Effector memory CD8-positive, alpha-beta T cell (primary cell): ENCODE data around the gene CD163L1.
A peak's percentile ranks its signal among the peaks of the same experiment; 100 is the strongest.

Experiments used
- ATAC-seq: fragments of 150-1000 bp; cut with Tn5 transposase; replicated peaks from 2 replicates; pipeline ENCODE4 v1.10.0; 2021; ENCODE audit warnings: mild to moderate bottlenecking, moderate library complexity
- DNase-seq, 3 experiments: peaks; one replicate each; pipeline ENCODE4 v3.0.0; 2021
- H3K27ac Mint-ChIP-seq, 2 donors: one replicate each; pipeline ENCODE4 v1.8.0; 2022; ENCODE audit warnings: mild to moderate bottlenecking in 2 of 2, mixed read lengths in 2 of 2, moderate library complexity in 2 of 2
- H3K27me3 Mint-ChIP-seq, 2 donors: one replicate each; pipeline ENCODE4 v1.8.0; 2022; ENCODE audit warnings: mixed read lengths in 2 of 2
- H3K36me3 Mint-ChIP-seq: one replicate; pipeline ENCODE4 v1.8.0; 2022; ENCODE audit warnings: mild to moderate bottlenecking, moderate library complexity, mixed read lengths; ENCODE audit not compliant: insufficient read depth
- H3K4me1 Mint-ChIP-seq, 2 donors: one replicate each; pipeline ENCODE4 v1.8.0; 2022; ENCODE audit warnings: low read depth in 2 of 2, mixed read lengths in 2 of 2
- H3K4me3 Mint-ChIP-seq, 2 donors: one replicate each; pipeline ENCODE4 v1.8.0; 2022; ENCODE audit warnings: mild to moderate bottlenecking in 2 of 2, mixed read lengths in 2 of 2, moderate library complexity in 2 of 2
- H3K9me3 Mint-ChIP-seq, 2 donors: one replicate each; pipeline ENCODE4 v1.8.0; 2022; ENCODE audit warnings: mixed read lengths in 2 of 2

The CD163L1 gene

GRCh38 chr12:7383157-7383556 is 60.8 kb downstream of the CD163L1 start:
- Mint-ChIP-seq H3K27ac (no peak overlapping the region), H3K36me3 (no peaks in the 10 kb centered on the region), H3K4me1 (no peaks in the 10 kb centered on the region), H3K4me3 (no peak overlapping the region), H3K27me3 (peaks cover 19 to 23% of the 10 kb centered on the region in 2 donors), H3K9me3 (peaks cover 0 to 2% of the 10 kb centered on the region in 2 donors)
- no peak for ATAC-seq
- no peak for DNase-seq

DNA sequence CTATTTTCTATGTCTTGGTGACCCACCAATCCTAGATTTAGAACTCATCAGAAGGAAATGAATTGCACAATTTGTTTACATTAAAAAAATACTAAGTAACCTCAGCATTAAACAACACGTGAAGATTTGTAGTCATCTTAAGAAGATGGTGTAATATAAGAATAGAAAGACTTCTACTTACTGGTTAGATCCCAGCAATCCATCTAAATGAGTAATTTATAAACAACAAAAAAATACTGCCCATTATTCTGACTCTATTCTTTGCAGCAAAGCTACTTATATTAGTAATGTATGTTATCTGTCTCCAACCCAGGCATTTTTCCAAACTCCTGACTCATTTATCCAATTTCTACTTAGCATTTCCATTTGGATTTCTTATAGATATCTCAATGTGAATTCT is 67.8 kb downstream of the CD163L1 start:
- DNase-seq: no peak
- Mint-ChIP-seq H3K36me3 (no peaks in the 10 kb centered on the region), H3K27ac (no peak overlapping the region), H3K9me3 (no peaks in the 10 kb centered on the region), H3K4me1 (no peaks in the 10 kb centered on the region), H3K4me3 (no peak overlapping the region), H3K27me3 (peaks cover under 1 to 24% of the 10 kb centered on the region in 2 donors)
- ATAC-seq: no peak

DNA sequence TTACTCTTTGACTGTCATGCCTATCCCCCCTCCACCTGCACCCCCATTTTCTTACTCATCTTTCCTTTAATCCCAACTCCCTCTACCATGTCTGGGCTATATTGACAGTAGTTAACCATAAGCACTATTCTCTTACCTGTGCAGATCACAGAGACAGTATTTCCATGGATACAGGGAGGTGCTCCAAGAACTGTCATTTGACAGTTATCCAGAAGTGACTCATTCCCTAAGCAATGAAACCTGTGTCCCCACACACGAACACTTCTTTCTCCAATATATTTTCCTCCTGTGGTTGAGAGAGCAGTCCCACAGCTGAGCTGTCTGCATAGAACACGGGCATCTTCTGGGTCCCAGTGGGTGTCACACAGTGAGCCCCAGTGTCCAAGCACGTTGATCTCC is 68.8 kb downstream of the CD163L1 start:
- H3K4me3 Mint-ChIP-seq: no peak overlapping the region
- no peak for DNase-seq
- no peaks in the 10 kb centered on the region for H3K9me3 Mint-ChIP-seq
- H3K36me3 Mint-ChIP-seq: no peaks in the 10 kb centered on the region
- no peak overlapping the region for H3K27ac Mint-ChIP-seq
- H3K4me1 Mint-ChIP-seq: no peaks in the 10 kb centered on the region
- no peak for ATAC-seq
- peaks cover 9 to 31% of the 10 kb centered on the region in 2 donors for H3K27me3 Mint-ChIP-seq

DNA sequence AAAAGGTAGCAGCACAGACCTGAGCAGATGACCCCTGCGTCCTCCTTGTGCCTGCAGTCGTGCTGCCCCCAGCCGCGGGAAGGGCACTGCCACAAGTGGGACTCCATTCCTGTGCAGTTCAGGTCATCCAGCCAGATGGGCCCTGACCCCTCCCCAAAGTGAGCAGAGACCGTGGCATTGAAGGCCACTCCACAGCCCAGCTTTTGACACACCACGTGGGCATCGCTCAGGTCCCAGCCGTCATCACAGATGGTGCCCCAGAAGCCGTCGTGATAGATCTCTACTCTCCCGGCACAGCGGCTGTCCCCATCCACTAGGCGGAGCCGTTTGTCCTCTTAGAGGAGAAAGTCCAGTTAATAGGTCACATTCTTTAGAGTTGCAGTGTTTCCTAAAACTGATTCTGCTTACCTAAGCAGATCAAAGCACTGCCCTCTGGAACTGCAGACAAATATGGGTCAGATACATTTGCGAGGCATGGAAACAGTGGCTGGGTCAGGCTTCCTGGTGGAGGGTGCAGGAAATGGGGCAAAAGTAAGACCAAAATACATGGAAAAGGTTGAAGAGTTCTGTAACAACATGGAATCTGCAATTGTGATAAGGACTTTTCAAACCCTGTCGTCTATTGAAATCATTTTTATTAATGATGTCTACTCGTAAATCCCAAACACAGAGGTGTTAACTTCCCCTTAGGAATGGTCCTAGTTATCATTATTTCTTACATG is 69.4 kb downstream of the CD163L1 start:
- Mint-ChIP-seq H3K4me3 (no peak overlapping the region), H3K27me3 (peaks cover 10 to 29% of the 10 kb centered on the region in 2 donors), H3K36me3 (no peaks in the 10 kb centered on the region), H3K27ac (no peak overlapping the region), H3K4me1 (no peaks in the 10 kb centered on the region), H3K9me3 (no peaks in the 10 kb centered on the region)
- DNase-seq (no peak), ATAC-seq (no peak)

DNA sequence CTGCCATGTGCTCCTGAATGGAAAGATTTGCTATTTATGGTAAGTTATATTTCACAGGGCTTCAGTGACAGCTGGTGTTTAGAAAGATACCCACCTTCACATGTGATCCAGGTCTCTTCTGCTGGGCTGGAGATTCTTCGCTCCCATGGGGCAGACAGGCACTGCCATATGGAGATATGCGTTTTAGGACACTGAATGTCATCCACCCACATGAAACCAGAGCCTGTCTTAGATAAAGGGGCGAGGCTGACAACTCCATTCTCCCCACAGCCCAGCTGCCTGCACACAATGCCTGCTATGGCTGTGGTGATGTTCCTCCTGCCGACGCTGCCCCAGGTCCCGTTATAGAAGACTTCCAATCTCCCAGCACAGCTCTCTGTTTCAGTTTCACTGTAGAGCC is 70.7 kb downstream of the CD163L1 start:
- no peak overlapping the region for H3K27ac Mint-ChIP-seq
- no peaks in the 10 kb centered on the region for H3K9me3 Mint-ChIP-seq
- DNase-seq (no peak), ATAC-seq (no peak)
- H3K27me3 Mint-ChIP-seq: peaks cover 17 to 25% of the 10 kb centered on the region in 2 donors
- H3K4me3 Mint-ChIP-seq: no peak overlapping the region
- H3K4me1 Mint-ChIP-seq: no peaks in the 10 kb centered on the region
- H3K36me3 Mint-ChIP-seq: no peaks in the 10 kb centered on the region

DNA sequence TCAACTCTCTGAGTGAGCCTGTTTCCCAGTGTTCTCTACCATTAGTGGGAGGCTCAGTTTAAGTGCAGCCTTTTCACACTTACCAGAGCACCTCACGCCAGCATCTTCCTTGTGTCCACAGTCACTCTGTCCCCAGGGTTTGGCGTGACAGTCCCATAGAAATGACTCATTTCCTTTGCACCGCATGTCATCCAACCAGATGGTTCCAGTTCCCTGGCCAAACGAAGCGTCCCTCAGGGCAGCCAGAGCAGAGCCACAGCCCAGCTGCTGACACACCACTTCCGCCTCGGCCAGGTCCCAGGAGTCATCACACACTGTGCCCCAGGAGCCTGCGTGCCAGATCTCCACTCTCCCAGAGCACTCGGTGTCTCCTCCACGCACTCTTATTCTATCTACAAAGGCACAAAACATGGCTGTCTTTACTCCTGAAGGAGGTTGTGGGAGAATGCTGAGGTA is 74.7 kb downstream of the CD163L1 start:
- H3K27me3 Mint-ChIP-seq: peaks cover 14 to 17% of the 10 kb centered on the region in 2 donors
- H3K4me3 Mint-ChIP-seq: no peak overlapping the region
- ATAC-seq: no peak

GRCh38 chr12:7362734-7363133 is 81.2 kb downstream of the CD163L1 start:
- no peak for DNase-seq
- H3K27me3 Mint-ChIP-seq: no peaks in the 10 kb centered on the region
- H3K4me3 Mint-ChIP-seq: no peak overlapping the region
- no peak overlapping the region for H3K27ac Mint-ChIP-seq
- H3K36me3 Mint-ChIP-seq: no peaks in the 10 kb centered on the region
- ATAC-seq: no peak
- H3K9me3 Mint-ChIP-seq: no peaks in the 10 kb centered on the region
- no peaks in the 10 kb centered on the region for H3K4me1 Mint-ChIP-seq

More for the DNA sequence above, 74.7 kb downstream of the CD163L1 start:
- H3K27ac Mint-ChIP-seq: no peak overlapping the region
- no peaks in the 10 kb centered on the region for H3K4me1 Mint-ChIP-seq
- H3K36me3 Mint-ChIP-seq: no peaks in the 10 kb centered on the region
- DNase-seq: no peak
- no peaks in the 10 kb centered on the region for H3K9me3 Mint-ChIP-seq

DNA sequence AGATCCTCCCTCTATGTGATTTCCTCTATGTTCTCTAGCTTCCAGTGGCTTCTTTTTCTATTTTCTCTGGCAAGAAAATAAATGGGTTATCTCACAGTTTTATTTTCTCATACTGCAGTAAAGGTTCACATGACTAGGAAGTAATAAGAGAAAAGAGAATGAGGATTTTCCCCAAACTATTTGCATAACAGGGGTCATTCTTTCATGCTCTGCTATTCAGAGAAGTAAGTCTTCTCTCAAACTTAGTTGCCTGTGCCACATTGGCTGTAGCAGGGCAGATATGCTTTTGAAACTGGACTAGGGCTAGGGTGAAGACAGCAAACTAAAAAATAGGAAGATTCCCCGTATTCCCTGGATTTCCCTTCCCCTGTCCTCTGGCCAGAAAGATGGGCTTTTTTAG is 82.7 kb downstream of the CD163L1 start:
- ATAC-seq (no peak), DNase-seq (no peak)
- peaks cover 0 to 4% of the 10 kb centered on the region in 2 donors for H3K27me3 Mint-ChIP-seq
- H3K4me3 Mint-ChIP-seq: no peak overlapping the region
- no peaks in the 10 kb centered on the region for H3K9me3 Mint-ChIP-seq
- H3K36me3 Mint-ChIP-seq: no peaks in the 10 kb centered on the region
- H3K27ac Mint-ChIP-seq: no peak overlapping the region
- no peaks in the 10 kb centered on the region for H3K4me1 Mint-ChIP-seq

DNA sequence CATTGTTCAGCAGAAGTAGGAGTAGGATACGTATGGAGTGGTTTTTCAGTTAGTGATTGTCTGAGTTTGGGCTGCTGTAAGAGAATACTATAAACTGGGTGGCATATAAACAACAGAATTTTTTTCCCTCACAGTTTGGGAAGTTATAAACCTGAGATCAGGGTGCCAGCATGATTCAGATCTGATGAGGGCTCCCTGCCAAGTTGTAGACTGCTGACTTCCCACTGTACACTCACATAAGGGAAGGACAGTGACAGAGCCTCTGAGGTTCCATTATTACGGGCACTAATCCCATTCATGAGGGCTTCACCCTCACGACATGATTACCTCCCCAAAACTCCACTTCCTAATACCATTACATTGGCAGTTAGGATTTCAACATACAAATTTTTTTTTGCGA is 89.4 kb downstream of the CD163L1 start:
- H3K27me3 Mint-ChIP-seq: peaks cover 7 to 14% of the 10 kb centered on the region in 2 donors
- H3K4me3 Mint-ChIP-seq: no peak overlapping the region
- H3K9me3 Mint-ChIP-seq: no peaks in the 10 kb centered on the region
- no peak overlapping the region for H3K27ac Mint-ChIP-seq
- peaks cover 4 to 19% of the 10 kb centered on the region in 2 donors for H3K4me1 Mint-ChIP-seq
- no peak for DNase-seq
- H3K36me3 Mint-ChIP-seq: no peaks in the 10 kb centered on the region
- ATAC-seq: no peak

GRCh38 chr12:7352661-7353060 is 91.3 kb downstream of the CD163L1 start:
- no peak for DNase-seq
- no peak overlapping the region for H3K4me3 Mint-ChIP-seq
- no peaks in the 10 kb centered on the region for H3K36me3 Mint-ChIP-seq
- peak overlapping the region in 1 of 2 donors; percentile 2 for H3K27ac Mint-ChIP-seq
- H3K9me3 Mint-ChIP-seq: no peaks in the 10 kb centered on the region
- no peak for ATAC-seq
- H3K4me1 Mint-ChIP-seq: peaks cover 4 to 19% of the 10 kb centered on the region in 2 donors
- H3K27me3 Mint-ChIP-seq: peaks cover 7 to 14% of the 10 kb centered on the region in 2 donors

- ATAC-seq: no peak
- peak overlapping the region in 1 of 2 donors; percentile 5 for H3K4me3 Mint-ChIP-seq
- H3K36me3 Mint-ChIP-seq: no peaks in the 10 kb centered on the region
Measured at GRCh38 chr12:7351177-7351576, 92.8 kb downstream of the CD163L1 start.

DNA sequence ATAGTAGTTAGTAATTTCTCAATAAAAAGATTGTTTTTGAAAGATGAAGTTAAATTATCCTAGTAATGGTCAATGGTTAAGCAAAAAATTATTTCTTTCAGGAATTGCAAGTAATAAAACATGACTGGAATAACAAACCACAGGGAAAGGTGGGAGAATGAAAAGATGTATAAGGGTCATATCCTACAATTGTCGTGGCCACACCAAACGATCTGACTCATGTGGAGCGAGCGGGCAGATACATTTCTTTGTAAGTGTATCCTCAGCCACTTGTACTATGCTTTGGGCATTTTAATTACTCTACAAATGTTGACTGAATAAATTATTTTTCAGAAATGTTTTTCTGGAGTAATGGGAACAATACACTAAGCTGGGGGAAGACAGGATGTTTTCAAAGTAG is 94.5 kb downstream of the CD163L1 start:
- H3K9me3 Mint-ChIP-seq: peaks cover 0 to 2% of the 10 kb centered on the region in 2 donors
- no peak overlapping the region for H3K27ac Mint-ChIP-seq
- no peak overlapping the region for H3K4me3 Mint-ChIP-seq
- H3K4me1 Mint-ChIP-seq: peaks cover 7 to 40% of the 10 kb centered on the region in 2 donors
- peaks cover 7 to 10% of the 10 kb centered on the region in 2 donors for H3K27me3 Mint-ChIP-seq
- H3K36me3 Mint-ChIP-seq: no peaks in the 10 kb centered on the region
- no peak for DNase-seq
- ATAC-seq: no peak

More at GRCh38 chr12:7351177-7351576, 92.8 kb downstream of the CD163L1 start:
- peaks cover 7 to 10% of the 10 kb centered on the region in 2 donors for H3K27me3 Mint-ChIP-seq
- no peak overlapping the region for H3K27ac Mint-ChIP-seq
- H3K9me3 Mint-ChIP-seq: no peaks in the 10 kb centered on the region
- no peak for DNase-seq
- peaks cover 7 to 28% of the 10 kb centered on the region in 2 donors for H3K4me1 Mint-ChIP-seq

GRCh38 chr12:7346551-7347225 is 97.3 kb downstream of the CD163L1 start:
- Mint-ChIP-seq H3K36me3 (no peaks in the 10 kb centered on the region), H3K27me3 (no peaks in the 10 kb centered on the region), H3K27ac (peak overlapping the region in 1 of 2 donors; percentile 25), H3K4me3 (peak overlapping the region in 1 of 2 donors; percentile 19), H3K4me1 (peaks cover 7 to 32% of the 10 kb centered on the region in 2 donors), H3K9me3 (peaks cover 0 to 2% of the 10 kb centered on the region in 2 donors)
- ATAC-seq: no peak
- no peak for DNase-seq
